OCI-LY7 (cell line): ENCODE results near the gene NUP88.

Source experiments
- CTCF ChIP-seq: fragments of 200-600 bp; sonication (generic); conservative IDR thresholded peaks from 2 replicates; pipeline ENCODE4 v1.5.1; 2014; ENCODE audit warnings: mild to moderate bottlenecking, antibody characterized with exemption, low read length, moderate library complexity, mixed read lengths
- EZH2phosphoT487 ChIP-seq: fragments of 200-600 bp; sonication (generic); IDR thresholded peaks from 2 replicates; pipeline ENCODE4 v1.6.1; 2018; ENCODE audit warnings: low read depth, borderline replicate concordance, mild to moderate bottlenecking, mixed run types, antibody characterized with exemption, low read length, moderate library complexity, mixed read lengths

- TF ChIP-seq CTCF (no peak), EZH2phosphoT487 (no peak)
Measured at GRCh38 chr17:5467416-5467815, 48.0 kb upstream of the NUP88 start.
